Large intestine (tissue), 3 donors: Measurements from ENCODE around the gene CDH13. TPM values are rescaled to one million over a fixed set of nuclear protein-coding genes. Genes with fewer than 3 reads are reported as not detected.

Source experiments
- DNase-seq, 2 donors: peaks; one replicate each; pipeline versions ENCODE4 v3.0.0 to v3.0.0-alpha.2; 2013
- H3K27ac ChIP-seq: one replicate; pipeline ENCODE4 v1.5.1; 2013; ENCODE audit warnings: low read length
- H3K27me3 ChIP-seq: 2 replicates; pipeline ENCODE4 v1.6.1; 2013; ENCODE audit warnings: low read length; ENCODE audit not compliant: control insufficient read depth, insufficient read depth
- H3K36me3 ChIP-seq: 2 replicates; pipeline ENCODE4 v1.6.1; 2013; ENCODE audit warnings: low read length; ENCODE audit not compliant: control insufficient read depth, insufficient read depth
- H3K4me1 ChIP-seq: one replicate; pipeline ENCODE4 v1.6.1; 2013; ENCODE audit warnings: low read length; ENCODE audit not compliant: control insufficient read depth, insufficient read depth
- H3K4me3 ChIP-seq: one replicate; pipeline ENCODE4 v1.5.1; 2013; ENCODE audit warnings: low read length
- H3K9me3 ChIP-seq: one replicate; pipeline ENCODE4 v1.6.1; 2013; ENCODE audit warnings: mild to moderate bottlenecking, low read depth, low read length, moderate library complexity; ENCODE audit not compliant: control insufficient read depth
- WGBS: methylation state at CpG from one replicate; pipeline ENCODE4 v1.1.5; 2013; ENCODE audit warnings: low lambda C conversion rate; ENCODE audit not compliant: insufficient coverage; 5-methylcytosine and 5-hydroxymethylcytosine counted together
- polyA plus RNA-seq: library from polyadenylated mRNA; unstranded; fragments of 120-200 nt; gene quantifications from one replicate; pipeline ENCODE4 v1.2.1, GENCODE V29; 2013

The CDH13 gene
- polyA plus RNA-seq, 1 donor, result 17.1 TPM

GRCh38 chr16:83004868-83005652 is 378.3 kb downstream of the CDH13 start:
- WGBS, result 83% methylated on average over 1 of the region's 4 CpGs
- no peak overlapping the region for H3K27ac ChIP-seq
- no peak for DNase-seq
- H3K27me3 ChIP-seq, result no peaks in the 10 kb centered on the region
- no peak overlapping the region for H3K4me3 ChIP-seq
- H3K9me3 ChIP-seq, result no peaks in the 10 kb centered on the region
- no peaks in the 10 kb centered on the region for H3K36me3 ChIP-seq
- H3K4me1 ChIP-seq, result peaks cover 5% of the 10 kb centered on the region

GRCh38 chr16:83005653-83006160 is 378.9 kb downstream of the CDH13 start:
- Histone ChIP-seq H3K27me3 (no peaks in the 10 kb centered on the region), H3K4me1 (peaks cover 5% of the 10 kb centered on the region), H3K4me3 (no peak overlapping the region), H3K27ac (no peak overlapping the region), H3K36me3 (no peaks in the 10 kb centered on the region), H3K9me3 (no peaks in the 10 kb centered on the region)
- no peak for DNase-seq
- WGBS, result 100% methylated on average over 1 of the region's 1 CpG

- Histone ChIP-seq H3K4me1 (no peaks in the 10 kb centered on the region), H3K9me3 (no peaks in the 10 kb centered on the region), H3K27me3 (no peaks in the 10 kb centered on the region), H3K4me3 (no peak overlapping the region), H3K27ac (no peak overlapping the region), H3K36me3 (no peaks in the 10 kb centered on the region)
- DNase-seq, result no peak
- 100% methylated on average over 2 of the region's 15 CpGs for WGBS
Measured at GRCh38 chr16:83010776-83011720, 384.3 kb downstream of the CDH13 start.

- Histone ChIP-seq H3K9me3 (no peaks in the 10 kb centered on the region), H3K4me1 (no peaks in the 10 kb centered on the region), H3K27me3 (no peaks in the 10 kb centered on the region), H3K36me3 (no peaks in the 10 kb centered on the region), H3K27ac (no peak overlapping the region), H3K4me3 (no peak overlapping the region)
- no peak for DNase-seq
- 86% methylated on average over 1 of the region's 2 CpGs for WGBS
Measured at GRCh38 chr16:83011939-83012338, 385.2 kb downstream of the CDH13 start.

- Histone ChIP-seq H3K36me3 (no peaks in the 10 kb centered on the region), H3K27me3 (no peaks in the 10 kb centered on the region), H3K27ac (no peak overlapping the region), H3K4me3 (no peak overlapping the region), H3K4me1 (no peaks in the 10 kb centered on the region), H3K9me3 (no peaks in the 10 kb centered on the region)
- no CpG with 5 or more reads among the region's 4 CpGs for WGBS
- no peak for DNase-seq
Measured at GRCh38 chr16:83013071-83013470, 386.3 kb downstream of the CDH13 start.

GRCh38 chr16:83019963-83020362 is 393.2 kb downstream of the CDH13 start:
- no peaks in the 10 kb centered on the region for H3K36me3 ChIP-seq
- H3K4me3 ChIP-seq, result no peak overlapping the region
- no peaks in the 10 kb centered on the region for H3K9me3 ChIP-seq
- H3K27ac ChIP-seq, result no peak overlapping the region
- 80% methylated on average over 1 of the region's 6 CpGs for WGBS
- no peak for DNase-seq
- H3K4me1 ChIP-seq, result no peaks in the 10 kb centered on the region
- no peaks in the 10 kb centered on the region for H3K27me3 ChIP-seq

GRCh38 chr16:83021045-83021444 is 394.3 kb downstream of the CDH13 start:
- Histone ChIP-seq H3K27ac (no peak overlapping the region), H3K27me3 (no peaks in the 10 kb centered on the region), H3K4me1 (no peaks in the 10 kb centered on the region), H3K4me3 (no peak overlapping the region), H3K36me3 (no peaks in the 10 kb centered on the region), H3K9me3 (no peaks in the 10 kb centered on the region)
- no peak for DNase-seq
- WGBS, result 95% methylated on average over 3 of the region's 6 CpGs

GRCh38 chr16:83021746-83022145 is 395.0 kb downstream of the CDH13 start:
- 90% methylated on average over 3 of the region's 3 CpGs for WGBS
- no peak overlapping the region for H3K27ac ChIP-seq
- no peaks in the 10 kb centered on the region for H3K9me3 ChIP-seq
- H3K4me1 ChIP-seq, result no peaks in the 10 kb centered on the region
- H3K4me3 ChIP-seq, result no peak overlapping the region
- no peaks in the 10 kb centered on the region for H3K36me3 ChIP-seq
- no peaks in the 10 kb centered on the region for H3K27me3 ChIP-seq
- DNase-seq, result no peak

GRCh38 chr16:83023011-83023410 is 396.2 kb downstream of the CDH13 start:
- Histone ChIP-seq H3K4me1 (no peaks in the 10 kb centered on the region), H3K36me3 (no peaks in the 10 kb centered on the region), H3K27me3 (no peaks in the 10 kb centered on the region), H3K9me3 (no peaks in the 10 kb centered on the region), H3K27ac (no peak overlapping the region), H3K4me3 (no peak overlapping the region)
- no peak for DNase-seq
- WGBS, result no CpG with 5 or more reads among the region's 4 CpGs

GRCh38 chr16:83023640-83024039 is 396.9 kb downstream of the CDH13 start:
- Histone ChIP-seq H3K27me3 (no peaks in the 10 kb centered on the region), H3K4me3 (no peak overlapping the region), H3K9me3 (no peaks in the 10 kb centered on the region), H3K36me3 (no peaks in the 10 kb centered on the region), H3K4me1 (no peaks in the 10 kb centered on the region), H3K27ac (no peak overlapping the region)
- DNase-seq, result no peak
- 100% methylated on average over 1 of the region's 1 CpG for WGBS
